Right ventricle myocardium inferior (tissue), 1 donor: ENCODE results near the gene DNMBP. TPM values are rescaled to one million over a fixed set of nuclear protein-coding genes. Genes with fewer than 3 reads are reported as not detected.
A peak's percentile ranks its signal among the peaks of the same experiment; 100 is the strongest.
"Not testable (repeated sequence)": the region's sequence is repeated elsewhere in the genome, so short reads cannot be mapped to it uniquely, and the experiment has no call there.

ENCODE experiments used
- ATAC-seq: fragments of 200-7000 bp; cut with Tn5 transposase; one replicate; pipeline ENCODE4 v1.9.1; 2020; ENCODE audit warnings: mild to moderate bottlenecking, moderate library complexity
- DNase-seq: peaks from one replicate; pipeline ENCODE4 v3.0.0; 2021; ENCODE audit errors: missing footprints
- intact Hi-C: fragments of 100-400 bp; cut with DNase I; formaldehyde crosslinking; loops from one replicate; pipeline ENCODE4 v1.11.0; 2022
- total RNA-seq: library from RNA; stranded (reverse); fragmentation: NEBNext Ultra II Directional; extraction: Animal tissue kit (Norgen Biotek cat#: 25700); gene quantifications from one replicate; pipeline ENCODE4 v1.2.1, GENCODE V29; 2021
- donor health status: DM: no; HTN: yes; CAD: no; lungs with severe emphysema.

The DNMBP gene
- total RNA-seq, 1 donor from 2014 or later: 6.6 TPM

DNA sequence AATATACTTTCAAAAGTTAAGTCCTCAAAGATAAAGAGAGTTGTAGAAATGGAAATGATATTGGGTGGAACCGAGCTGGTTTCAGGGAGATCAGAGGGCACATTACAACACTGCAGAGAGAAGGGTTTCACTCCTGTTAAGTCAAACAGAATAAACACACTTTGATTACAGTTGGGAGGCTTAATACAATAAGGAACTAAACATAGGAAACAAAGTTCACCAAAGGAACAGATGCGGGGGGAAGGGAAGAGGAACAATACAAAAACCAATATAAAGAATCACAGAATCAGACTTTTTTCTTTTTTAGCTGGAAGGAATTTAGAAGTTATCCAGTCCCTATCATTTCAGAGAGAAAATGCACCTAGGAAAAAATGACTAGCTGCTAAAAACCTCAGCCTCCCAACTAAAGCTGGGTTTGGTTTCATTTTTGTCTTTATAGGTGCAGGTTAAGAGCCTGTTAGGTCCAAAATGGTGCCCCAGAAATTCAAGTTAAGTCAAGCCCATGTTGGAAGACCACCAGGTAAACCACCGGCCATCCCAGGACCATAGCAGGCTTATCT lies 81.9 kb downstream of the DNMBP start:
- no peak for ATAC-seq
- intact Hi-C loops: no loop called here

DNA sequence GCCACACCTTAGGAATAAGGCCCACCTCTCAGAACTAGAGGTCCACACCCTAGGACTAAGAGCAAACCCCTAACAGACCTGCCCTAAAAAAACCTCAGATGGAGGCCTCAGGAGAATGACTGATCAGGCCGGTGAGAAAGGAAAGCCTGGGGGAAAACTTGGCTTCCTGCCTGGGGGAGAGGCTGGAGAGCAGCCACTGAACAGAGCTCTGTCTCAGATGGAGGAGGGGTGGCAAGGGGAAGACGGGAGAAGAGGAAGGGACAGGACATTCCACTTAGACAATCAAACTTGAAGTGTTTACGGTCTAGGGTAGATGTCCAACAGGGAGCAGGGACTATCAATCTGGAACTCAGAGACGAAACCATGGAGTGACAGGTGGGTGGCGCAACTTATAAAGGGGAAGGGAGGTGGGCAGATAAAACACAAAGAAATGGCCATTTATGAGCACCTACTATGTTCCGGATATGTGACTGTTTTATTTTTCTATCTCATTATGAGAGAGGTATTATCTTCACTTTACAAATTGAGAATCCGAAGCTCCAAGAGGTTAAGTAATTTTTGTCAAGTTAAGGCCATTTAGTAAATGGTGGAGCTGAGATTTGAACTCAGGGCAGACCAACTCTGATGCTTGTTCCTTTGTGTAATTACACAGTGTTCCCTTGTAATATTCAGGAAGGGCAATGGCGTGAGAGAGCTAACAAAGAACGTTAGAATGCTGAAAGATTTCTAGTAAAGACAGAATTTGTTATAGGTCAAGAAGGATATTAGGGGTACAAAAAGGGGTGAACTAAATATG lies 82.6 kb downstream of the DNMBP start:
- ATAC-seq (peak; percentile 72), DNase-seq (no peak)
- intact Hi-C loops: no loop called here

More for the DNA sequence above, 81.9 kb downstream of the DNMBP start:
- DNase-seq: no peak

DNA sequence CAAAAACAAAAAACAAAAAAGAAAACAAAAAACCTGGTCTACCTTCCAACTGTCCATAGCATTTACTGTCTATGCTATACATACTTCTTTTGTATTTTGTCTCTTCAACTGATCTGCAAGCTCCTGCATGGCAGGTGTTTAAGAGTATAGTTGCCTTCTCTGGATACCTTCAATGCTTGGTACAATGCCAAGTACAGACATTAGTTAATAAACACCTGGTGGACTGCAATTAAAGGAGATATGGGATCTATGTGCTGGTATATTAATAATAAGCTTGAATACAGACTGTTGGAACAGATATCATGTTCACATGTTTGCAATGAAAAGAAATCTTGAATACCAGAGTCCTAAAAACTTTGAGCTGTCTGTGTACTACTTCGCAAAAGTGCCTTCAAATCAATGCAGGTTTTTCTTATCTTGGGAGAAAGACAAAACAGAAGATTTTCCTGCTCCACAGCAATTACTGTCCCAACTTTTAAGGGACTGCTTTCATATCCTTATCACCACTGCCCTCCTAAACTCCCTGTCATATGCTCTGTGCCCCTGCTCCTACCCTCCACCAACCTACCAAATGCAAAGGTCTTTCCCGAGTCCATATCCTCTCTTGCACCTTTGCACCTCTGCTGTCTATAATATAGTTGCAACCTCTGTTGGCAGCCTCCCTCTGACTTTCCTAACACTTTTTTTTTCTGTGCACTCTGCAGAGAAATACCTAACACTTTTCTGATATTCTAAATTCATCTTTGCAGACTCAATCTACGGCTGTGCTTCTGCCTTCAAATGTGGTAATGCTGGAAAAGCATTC lies 85.1 kb downstream of the DNMBP start:
- ATAC-seq (no peak), DNase-seq (no peak)
- intact Hi-C loops: no loop called here

DNA sequence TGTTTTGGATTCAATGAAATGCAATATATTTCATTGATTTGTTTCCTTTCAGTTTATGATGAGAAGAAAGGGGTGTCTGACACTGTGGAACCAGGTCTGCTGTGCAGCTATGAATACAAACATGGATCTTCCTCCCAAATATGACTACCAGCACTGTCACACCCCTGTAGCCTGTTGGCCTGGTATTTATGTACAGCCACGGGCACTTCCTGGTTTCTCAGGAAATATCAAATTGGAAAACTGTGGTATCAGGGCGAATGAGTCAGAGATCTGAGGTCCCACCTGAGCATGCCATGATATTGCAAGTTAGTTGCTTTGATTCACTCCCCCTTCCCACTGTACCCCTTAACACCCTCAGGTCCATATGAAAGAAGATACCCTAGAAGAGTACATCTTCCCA lies 87.8 kb downstream of the DNMBP start:
- no peak for ATAC-seq
- no peak for DNase-seq
- intact Hi-C loops: no loop called here

DNA sequence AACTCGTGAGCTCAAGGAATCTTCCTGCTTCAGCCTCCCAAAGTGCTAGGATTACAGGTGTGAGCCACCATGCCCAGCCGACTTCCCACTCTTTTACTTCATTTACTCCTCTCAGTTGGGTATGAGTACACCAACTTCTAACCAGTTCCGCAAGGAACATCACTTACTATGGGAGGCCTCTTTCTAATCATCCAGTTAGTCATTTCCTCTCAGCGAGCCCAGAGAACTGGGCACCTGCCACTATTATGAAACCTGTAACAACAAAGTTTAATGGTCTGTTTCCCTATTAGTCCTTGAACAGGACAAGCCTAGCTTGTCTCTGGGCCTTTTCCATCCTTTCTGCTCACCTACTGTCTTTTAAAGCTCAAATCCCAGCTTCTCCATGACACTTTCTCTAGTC lies 88.8 kb downstream of the DNMBP start:
- ATAC-seq: no peak

DNA sequence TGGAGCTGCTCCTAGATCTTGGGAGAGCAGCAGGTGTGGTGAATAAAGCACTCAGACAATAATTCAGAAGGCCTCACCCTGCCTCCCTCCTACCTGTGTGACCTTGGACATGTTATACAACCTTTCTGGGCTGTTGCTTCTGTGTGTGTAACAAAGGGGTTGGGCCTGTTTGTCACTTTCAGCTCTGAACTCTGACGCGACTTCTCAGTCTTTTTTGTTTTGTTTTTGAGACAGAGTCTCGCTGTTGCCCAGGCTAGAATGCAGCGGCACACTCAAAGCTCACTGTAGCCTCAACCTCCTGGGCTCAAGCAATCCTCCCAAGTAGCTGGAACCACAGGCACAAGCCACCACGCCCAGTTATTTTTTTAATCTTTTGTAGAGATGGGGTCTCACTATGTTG lies 89.3 kb downstream of the DNMBP start:
- DNase-seq (no peak), ATAC-seq (no peak)
- intact Hi-C loops: no loop called here

More for the DNA sequence above, 88.8 kb downstream of the DNMBP start:
- intact Hi-C loops: no loop called here
- DNase-seq: no peak

DNA sequence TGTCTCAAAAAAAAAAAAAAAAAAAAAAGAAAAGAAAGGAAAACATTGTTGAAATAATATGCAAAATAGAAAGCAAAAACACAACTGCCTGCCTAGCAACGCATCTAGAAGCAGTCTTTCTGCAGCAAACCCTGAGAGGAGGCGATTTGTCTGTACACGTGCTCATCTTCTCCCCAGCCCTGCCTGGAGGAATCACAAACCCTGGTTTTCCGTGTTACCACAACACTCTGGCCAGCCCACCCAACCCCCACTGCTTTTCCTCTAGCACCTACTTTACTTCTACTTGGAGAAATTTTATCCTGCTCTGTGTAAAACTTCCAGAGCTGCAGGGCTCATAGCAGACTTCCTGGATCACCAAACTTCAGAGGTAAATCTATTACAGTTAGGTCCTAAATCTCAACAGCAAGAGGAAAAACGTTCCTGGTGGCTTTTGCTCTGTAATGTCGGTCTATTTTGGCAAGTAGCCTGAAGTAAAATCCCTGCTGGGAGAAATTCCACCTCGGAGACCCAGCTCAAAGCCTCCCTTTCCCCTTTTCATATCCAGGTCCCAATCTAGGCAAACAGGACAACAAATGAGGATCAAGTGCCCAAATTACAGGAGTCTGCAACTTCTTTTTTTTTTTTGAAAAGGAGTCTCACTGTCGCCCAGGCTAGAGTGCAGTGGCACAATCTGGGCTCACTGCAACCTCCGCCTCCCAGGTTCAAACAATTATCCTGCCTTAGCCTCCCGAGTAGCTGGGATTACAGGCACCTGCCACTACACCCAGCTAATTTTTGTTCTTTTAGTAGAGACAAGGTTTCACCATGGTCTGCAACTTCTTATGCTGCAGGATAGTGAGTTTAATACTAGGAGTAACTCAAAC lies 91.6 kb downstream of the DNMBP start:
- ATAC-seq: peak; percentile 37
- intact Hi-C loops: loop anchor here (5.0 to 10.0 kb wide), 2 partner anchors 89 to 127 kb away; partner anchors contain the start of gene DNMBP
- DNase-seq: no peak

DNA sequence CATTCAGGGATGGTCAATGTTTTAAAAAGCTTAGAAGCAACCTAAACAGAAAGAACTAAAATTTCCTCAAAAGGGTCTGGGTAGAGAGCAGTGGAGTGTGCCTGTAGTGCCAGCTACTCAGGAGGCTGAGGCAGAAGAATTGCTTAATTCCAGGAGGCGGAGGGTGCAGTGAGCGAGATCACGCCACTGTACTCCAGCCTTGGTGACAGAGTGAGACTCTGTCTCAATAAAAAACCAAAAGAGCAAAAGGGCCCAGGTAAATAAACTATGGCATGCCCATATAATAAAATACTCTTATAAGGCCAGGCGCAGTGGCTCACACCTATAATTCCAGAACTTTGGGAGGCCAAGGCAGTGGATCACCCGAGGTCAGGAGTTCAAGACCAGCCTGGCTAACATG lies 93.0 kb downstream of the DNMBP start:
- ATAC-seq (no peak), DNase-seq (no peak)
- intact Hi-C loops: loop anchor here (5.0 to 10.0 kb wide), 2 partner anchors 91 to 128 kb away; partner anchors contain the start of gene DNMBP

DNA sequence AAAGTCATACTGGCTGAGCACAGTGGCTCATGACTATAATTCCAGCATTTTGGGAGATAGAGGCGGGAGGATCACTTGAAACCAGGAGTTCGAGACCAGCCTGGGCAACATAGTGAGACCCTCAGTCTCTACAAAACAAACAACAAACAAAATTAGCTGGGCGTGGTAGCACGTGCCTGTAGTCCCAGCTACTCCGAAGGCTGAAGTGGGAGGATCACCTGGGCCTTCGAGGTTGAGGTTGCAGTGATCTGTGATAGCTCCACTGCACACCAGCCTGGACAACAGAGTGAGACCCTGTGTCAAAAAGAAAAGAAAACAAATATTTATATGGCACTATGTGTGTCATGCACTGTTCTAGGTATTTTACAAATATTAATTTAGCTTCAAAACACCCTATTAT lies 94.3 kb downstream of the DNMBP start:
- intact Hi-C loops: loop anchor here (5.0 to 10.0 kb wide), 2 partner anchors 92 to 129 kb away; partner anchors contain the start of gene DNMBP
- ATAC-seq (no peak), DNase-seq (no peak)

DNA sequence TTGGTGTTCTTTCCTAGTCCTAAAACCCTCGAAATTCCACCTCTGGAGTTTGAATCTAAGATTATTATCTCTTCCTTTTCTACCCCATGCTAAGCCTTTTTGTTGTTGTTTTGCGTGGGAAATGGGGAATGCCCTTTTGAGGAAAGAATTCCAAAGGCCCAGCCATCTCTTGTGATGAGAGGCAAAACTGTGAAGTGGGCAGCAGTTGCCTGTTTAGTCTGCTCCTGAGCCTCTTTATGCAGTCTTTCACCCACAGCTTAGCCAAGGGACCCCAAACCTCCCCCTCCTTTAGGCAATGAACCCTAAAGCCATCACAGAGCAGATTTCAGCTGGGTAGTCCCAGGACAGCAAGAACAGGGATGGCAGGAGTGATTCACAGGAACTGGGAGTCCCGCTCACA lies 95.5 kb downstream of the DNMBP start:
- no peak for ATAC-seq
- no peak for DNase-seq
- intact Hi-C loops: loop anchor here (10.0 kb wide), 1 partner anchor 131 kb away; no protein-coding TSS in a partner anchor

DNA sequence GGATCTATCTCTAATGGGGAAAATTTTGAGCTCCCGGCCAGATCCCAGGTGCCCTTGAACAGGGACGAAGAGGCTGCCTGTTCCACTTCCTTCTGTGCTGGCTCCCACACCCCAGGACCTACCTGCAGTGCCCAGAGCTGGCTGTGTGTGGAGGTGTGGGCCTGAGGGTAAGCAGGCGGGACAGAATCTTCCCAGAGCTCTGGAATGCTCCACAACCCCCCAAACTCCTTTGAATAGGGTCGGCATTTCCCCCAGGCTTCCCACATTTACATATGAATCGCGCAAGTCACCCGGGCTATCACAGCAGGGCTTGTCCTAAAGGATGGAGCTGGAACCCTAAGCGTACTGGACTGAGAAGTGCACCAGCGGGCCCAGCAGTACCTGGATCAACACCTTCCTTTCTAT lies 95.9 kb downstream of the DNMBP start:
- DNase-seq (no peak), ATAC-seq (no peak)
- intact Hi-C loops: loop anchor here (10.0 kb wide), 1 partner anchor 131 kb away; no protein-coding TSS in a partner anchor

DNA sequence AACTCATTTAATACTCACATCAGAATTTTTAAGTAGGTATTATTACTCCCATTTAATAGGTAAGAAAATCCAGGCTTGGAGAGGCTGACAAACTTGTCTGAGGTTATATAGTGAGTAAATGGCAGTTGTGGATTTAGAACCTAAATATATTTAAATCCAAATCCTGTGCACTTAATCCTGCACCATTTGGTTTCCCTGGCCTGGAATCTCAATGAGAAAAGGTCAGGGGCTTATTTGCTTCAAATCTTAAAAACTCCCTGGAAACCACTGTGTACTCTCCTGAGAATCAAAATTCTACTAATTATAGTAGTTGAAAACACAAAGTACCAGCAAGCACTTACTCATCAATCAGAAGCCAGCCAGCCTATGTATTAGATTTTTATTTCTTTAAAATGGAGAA lies 97.7 kb downstream of the DNMBP start:
- intact Hi-C loops: loop anchor here (10.0 kb wide), 1 partner anchor 133 kb away; no protein-coding TSS in a partner anchor
- ATAC-seq: no peak

DNA sequence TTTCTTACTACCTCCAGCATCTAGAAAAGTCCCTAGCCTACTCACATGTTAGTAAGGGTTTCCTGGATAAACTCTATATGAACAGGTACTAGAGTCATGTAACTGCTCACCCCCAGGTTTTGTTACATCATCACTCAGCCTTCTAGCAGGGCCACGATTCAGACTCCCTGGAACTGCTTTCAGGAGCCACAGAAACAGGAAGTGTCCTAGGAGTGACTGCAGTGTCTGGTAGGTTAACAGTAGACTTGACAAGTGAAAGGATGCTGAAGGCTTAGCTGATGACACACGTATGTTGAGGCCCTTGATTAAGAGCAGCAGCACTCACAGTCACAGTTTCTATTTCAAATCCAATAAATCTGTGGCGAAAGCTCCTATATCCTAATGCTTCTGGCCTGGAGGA lies 101.2 kb downstream of the DNMBP start:
- no peak for ATAC-seq
- no peak for DNase-seq
- intact Hi-C loops: no loop called here

More for the DNA sequence above, 97.7 kb downstream of the DNMBP start:
- no peak for DNase-seq

DNA sequence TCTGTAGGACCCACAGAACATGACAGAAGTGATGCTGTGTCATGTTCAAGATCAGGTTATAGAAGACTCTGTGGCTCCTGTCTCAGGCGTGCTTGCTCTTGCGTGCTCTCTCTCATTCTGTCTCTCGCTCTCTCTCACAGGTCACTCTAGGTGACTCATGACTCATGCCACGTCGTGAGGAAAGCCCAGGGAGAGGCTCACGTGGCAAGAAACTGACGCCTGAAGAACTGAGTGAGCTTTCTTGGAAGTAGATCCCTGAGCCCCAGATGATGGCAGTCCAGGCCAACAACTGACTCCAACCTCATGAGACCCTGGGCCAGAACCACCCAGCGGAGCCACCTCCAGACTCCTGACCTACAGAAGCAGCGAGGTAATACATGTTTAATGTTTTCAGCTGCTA lies 103.3 kb downstream of the DNMBP start:
- intact Hi-C loops: no loop called here
- DNase-seq: no peak
- ATAC-seq: no peak

DNA sequence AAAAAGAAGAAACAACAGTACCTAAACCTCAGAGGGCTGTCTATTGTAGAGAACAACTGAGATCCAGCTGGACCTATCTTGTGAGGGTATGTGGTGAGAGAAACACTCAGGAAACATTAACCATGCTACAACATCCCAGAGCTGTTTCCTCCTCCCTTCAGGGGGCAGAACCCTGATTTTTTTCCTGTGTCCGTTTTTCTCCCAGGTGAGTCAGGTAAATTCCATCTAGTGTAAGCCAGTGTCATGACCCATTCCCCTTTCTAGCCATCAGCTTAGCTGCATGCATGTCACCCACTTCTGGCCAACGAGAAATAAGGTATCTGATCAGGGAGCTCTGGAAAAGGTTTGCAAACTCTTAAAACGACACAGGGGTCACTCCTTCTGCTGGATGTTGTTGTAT lies 103.8 kb downstream of the DNMBP start:
- intact Hi-C loops: no loop called here
- DNase-seq: no peak
- no peak for ATAC-seq

DNA sequence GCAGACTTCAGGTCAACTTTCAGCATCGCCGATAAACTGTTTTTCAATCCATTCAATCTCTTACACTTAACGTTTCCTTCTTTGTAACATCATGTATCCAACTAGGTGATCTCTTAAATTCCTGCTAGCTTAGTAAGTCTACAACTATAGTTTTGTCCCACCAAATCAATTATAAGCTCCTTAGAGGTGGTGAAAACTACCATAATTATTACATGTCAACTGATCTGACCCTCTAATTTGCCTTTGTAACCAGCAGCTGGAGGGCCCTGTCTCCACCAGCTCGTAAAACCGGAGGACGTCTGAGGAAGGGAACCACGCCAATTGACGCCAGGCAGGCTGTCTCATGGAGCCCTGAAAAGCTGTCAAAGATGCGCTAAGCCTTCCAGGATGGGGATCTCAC lies 113.9 kb downstream of the DNMBP start:
- ATAC-seq: no peak
- intact Hi-C loops: no loop called here

DNA sequence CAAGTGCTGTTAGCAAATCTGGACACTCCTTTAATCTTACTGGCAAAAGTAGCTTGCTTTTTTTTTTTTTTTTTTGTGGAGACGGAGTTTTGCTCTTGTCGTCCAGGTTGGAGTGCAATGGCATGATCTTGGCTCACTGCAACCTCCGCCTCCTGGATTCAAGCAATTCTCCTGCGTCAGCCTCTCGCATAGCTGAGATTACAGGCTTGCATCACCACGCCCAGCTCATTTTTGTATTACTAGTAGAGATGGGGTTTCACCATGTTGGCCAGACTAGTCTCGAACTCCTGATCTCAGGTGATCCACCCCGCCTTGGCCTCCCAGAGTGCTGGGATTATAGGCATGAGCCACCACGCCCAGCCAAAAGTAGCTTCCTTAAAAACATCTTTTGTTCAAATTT lies 114.7 kb downstream of the DNMBP start:
- ATAC-seq, DNase-seq, intact Hi-C loops: not testable (repeated sequence)

More for the DNA sequence above, 113.9 kb downstream of the DNMBP start:
- no peak for DNase-seq

DNA sequence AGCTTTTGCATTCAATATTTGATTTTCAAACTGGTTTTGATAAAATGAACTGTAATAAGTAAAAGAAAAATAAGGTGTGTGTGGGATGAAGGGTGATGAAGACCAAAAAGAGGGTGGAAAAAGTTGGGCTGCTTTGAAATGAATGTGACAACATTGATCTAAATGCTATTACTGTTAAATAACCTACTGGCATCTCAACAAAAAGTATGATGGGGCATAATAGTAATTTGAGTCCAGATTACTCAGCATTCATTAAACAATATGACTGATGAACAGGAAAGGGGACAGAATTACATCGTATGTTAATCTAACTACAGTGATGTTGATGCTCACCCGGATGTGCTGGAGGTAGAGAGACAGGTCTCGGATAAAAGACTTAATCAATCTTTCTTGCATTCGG lies 115.1 kb downstream of the DNMBP start:
- ATAC-seq: no peak
- DNase-seq: no peak
- intact Hi-C loops: no loop called here
